WTC11 (cell line): ENCODE data around the gene MAP1B. TPM values are rescaled to one million over a fixed set of nuclear protein-coding genes. Genes with fewer than 3 reads are reported as not detected.
A peak's percentile ranks its signal among the peaks of the same experiment; 100 is the strongest.

ENCODE experiments used
- ATAC-seq: fragments of 200-7000 bp; cut with Tn5 transposase; 2 replicates; pipeline ENCODE4 v1.10.0; 2021; ENCODE audit warnings: mild to moderate bottlenecking, moderate library complexity
- CTCF ChIA-PET: fragments of 300-600 bp; sonication (Branson Sonifier 250); formaldehyde crosslinking; loops from one replicate; lab custom pipeline; 2021; ENCODE audit warnings: antibody characterized with exemption; lab: Charles Lee
- POLR2A ChIA-PET: fragments of 350-600 bp; sonication (Branson Sonifier 250); formaldehyde crosslinking; loops from one replicate; lab custom pipeline; 2021; ENCODE audit warnings: antibody characterized with exemption; lab: Charles Lee
- DNase-seq: peaks from one replicate; pipeline ENCODE4 v3.0.0; 2021; ENCODE audit warnings: low spot score
- H3K27ac Mint-ChIP-seq: 2 replicates; pipeline ENCODE4 v1.8.0; 2021; ENCODE audit warnings: mixed read lengths
- H3K27me3 Mint-ChIP-seq: 2 replicates; pipeline ENCODE4 v1.8.0; 2021; ENCODE audit warnings: low read depth, mild to moderate bottlenecking, moderate library complexity, mixed read lengths
- H3K36me3 Mint-ChIP-seq: 2 replicates; pipeline ENCODE4 v1.8.0; 2021; ENCODE audit warnings: mixed read lengths
- H3K4me1 Mint-ChIP-seq: 2 replicates; pipeline ENCODE4 v1.8.0; 2022; ENCODE audit warnings: mixed read lengths
- H3K4me3 Mint-ChIP-seq: 2 replicates; pipeline ENCODE4 v1.8.0; 2021; ENCODE audit warnings: mild to moderate bottlenecking, moderate library complexity, mixed read lengths
- H3K9me3 Mint-ChIP-seq: 2 replicates; pipeline ENCODE4 v1.8.0; 2021; ENCODE audit warnings: mixed read lengths
- AFF4 ChIP-seq: sonication (generic); formaldehyde crosslinking; IDR thresholded peaks from 2 replicates; pipeline ENCODE4 v1.8.1; 2023; ENCODE audit warnings: mild to moderate bottlenecking, missing genetic modification reagents, borderline replicate concordance
- EMX1 ChIP-seq: fragments of 250-450 bp; sonication (Bioruptor Pico); IDR thresholded peaks from 2 replicates; pipeline ENCODE4 v1.8.0; 2021; ENCODE audit warnings: mild to moderate bottlenecking
- HMGA2 ChIP-seq: fragments of 250-450 bp; sonication (Bioruptor Pico); IDR thresholded peaks from 2 replicates; pipeline ENCODE4 v1.4.0; 2021; ENCODE audit warnings: mild to moderate bottlenecking, moderate library complexity
- PRRX2 ChIP-seq: fragments of 250-450 bp; sonication (Bioruptor Pico); IDR thresholded peaks from 2 replicates; pipeline ENCODE4 v1.8.0; 2021; ENCODE audit warnings: mild to moderate bottlenecking
- RORB ChIP-seq: fragments of 250-450 bp; sonication (Bioruptor Pico); IDR thresholded peaks from 2 replicates; pipeline ENCODE4 v1.9.0; 2021; ENCODE audit warnings: mild to moderate bottlenecking
- STAT6 ChIP-seq: sonication (generic); formaldehyde crosslinking; conservative IDR thresholded peaks from 2 replicates; pipeline ENCODE4 v1.8.1; 2023; ENCODE audit warnings: mild to moderate bottlenecking, low read depth, missing genetic modification reagents, moderate library complexity
- TP53 ChIP-seq: sonication (generic); formaldehyde crosslinking; IDR thresholded peaks from 2 replicates; pipeline ENCODE4 v1.8.1; 2023; ENCODE audit warnings: mild to moderate bottlenecking, missing genetic modification reagents
- USF1 ChIP-seq: sonication (generic); formaldehyde crosslinking; IDR thresholded peaks from 2 replicates; pipeline ENCODE4 v1.8.0; 2022; ENCODE audit warnings: mild to moderate bottlenecking, missing genetic modification reagents
- ZMAT4 ChIP-seq: fragments of 250-450 bp; sonication (Bioruptor Pico); IDR thresholded peaks from 2 replicates; pipeline ENCODE4 v1.9.0; 2021; ENCODE audit warnings: mild to moderate bottlenecking
- ZNF121 ChIP-seq: sonication (generic); formaldehyde crosslinking; IDR thresholded peaks from 2 replicates; pipeline ENCODE4 v1.8.0; 2023; ENCODE audit warnings: missing genetic modification reagents
- ZNF281 ChIP-seq: sonication (generic); formaldehyde crosslinking; IDR thresholded peaks from 2 replicates; pipeline ENCODE4 v1.8.0; 2023; ENCODE audit warnings: mild to moderate bottlenecking, missing genetic modification reagents
- total RNA-seq: library from RNA; stranded (reverse); gene quantifications from 3 replicates; pipeline ENCODE4 v1.2.3, GENCODE V29; 2021
- TF ChIP-seq, protein P1 (sequence below): sonication (generic); formaldehyde crosslinking; IDR thresholded peaks from 2 replicates; pipeline ENCODE4 v1.8.0; 2022; ENCODE audit warnings: mild to moderate bottlenecking, missing genetic modification reagents
- TF ChIP-seq, protein P2 (sequence below): sonication (generic); formaldehyde crosslinking; IDR thresholded peaks from 2 replicates; pipeline ENCODE4 v1.8.1; 2023; ENCODE audit warnings: mild to moderate bottlenecking, missing genetic modification reagents, moderate library complexity

The MAP1B gene
- total RNA-seq, 1 experiment from 2014 or later: 95.0 TPM

DNA sequence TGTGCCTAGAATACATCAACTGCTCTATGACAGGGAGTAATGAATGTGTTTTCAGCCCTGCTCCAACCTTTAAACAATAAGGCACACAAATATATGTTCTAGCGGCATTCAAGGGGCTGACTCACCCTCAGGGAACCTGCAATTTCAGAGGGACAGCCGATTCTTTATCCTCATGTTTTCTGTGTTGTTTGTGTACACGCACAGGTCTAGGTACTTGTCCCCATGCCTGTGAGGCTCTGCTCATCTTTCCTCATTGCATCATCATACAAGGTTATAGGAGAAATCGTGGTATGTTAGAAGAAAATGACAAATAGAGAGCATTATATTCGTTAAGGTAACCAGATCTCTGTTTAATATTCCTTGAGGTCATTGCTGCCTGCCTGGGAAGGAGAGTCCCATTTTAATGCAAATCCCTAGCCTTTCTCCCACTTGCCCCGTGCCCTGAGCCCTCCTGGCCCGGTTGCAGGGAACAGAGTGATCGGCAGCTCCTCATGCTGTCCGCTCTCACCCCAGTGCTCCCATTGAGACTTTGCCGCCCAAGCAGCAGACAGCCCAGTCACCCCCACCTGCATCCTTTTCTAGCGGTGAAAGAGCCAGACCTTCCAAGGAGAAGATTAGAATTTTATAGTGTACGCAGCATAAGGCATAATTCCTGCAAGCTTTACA, 14.6 kb downstream of the MAP1B start:
- H3K9me3 Mint-ChIP-seq: peaks cover 7% of the 10 kb centered on the region
- POLR2A ChIA-PET: interaction anchor here (1.0 kb wide), 1 partner anchor 13 kb away, joined by 3 read pairs; no protein-coding TSS in a partner anchor
- CTCF ChIA-PET: interaction anchor here (0.5 to 1.3 kb wide), 2 partner anchors 12 to 187 kb away, joined by 3 read pairs; no protein-coding TSS in a partner anchor
- H3K4me1 Mint-ChIP-seq: peaks cover 63% of the 10 kb centered on the region
- H3K36me3 Mint-ChIP-seq: peaks cover 24% of the 10 kb centered on the region
- TF ChIP-seq, protein P1, sequence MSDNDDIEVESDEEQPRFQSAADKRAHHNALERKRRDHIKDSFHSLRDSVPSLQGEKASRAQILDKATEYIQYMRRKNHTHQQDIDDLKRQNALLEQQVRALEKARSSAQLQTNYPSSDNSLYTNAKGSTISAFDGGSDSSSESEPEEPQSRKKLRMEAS: 0 out of 2 replicates have a peak, but pooled peaks have one; percentile 40
- TF ChIP-seq USF1 (CRISPR knock-in tag) (no peak), AFF4 (CRISPR knock-in tag) (no peak), RORB (CRISPR knock-in tag) (no peak), HMGA2 (CRISPR knock-in tag) (no peak), EMX1 (CRISPR knock-in tag) (no peak), ZMAT4 (no peak), PRRX2 (CRISPR knock-in tag) (no peak), ZNF121 (CRISPR knock-in tag) (peak; percentile 76; the same call in 1 of the 2 replicates), STAT6 (CRISPR knock-in tag) (no peak), ZNF281 (CRISPR knock-in tag) (no peak), TP53 (CRISPR knock-in tag) (no peak)
- TF ChIP-seq, protein P2, sequence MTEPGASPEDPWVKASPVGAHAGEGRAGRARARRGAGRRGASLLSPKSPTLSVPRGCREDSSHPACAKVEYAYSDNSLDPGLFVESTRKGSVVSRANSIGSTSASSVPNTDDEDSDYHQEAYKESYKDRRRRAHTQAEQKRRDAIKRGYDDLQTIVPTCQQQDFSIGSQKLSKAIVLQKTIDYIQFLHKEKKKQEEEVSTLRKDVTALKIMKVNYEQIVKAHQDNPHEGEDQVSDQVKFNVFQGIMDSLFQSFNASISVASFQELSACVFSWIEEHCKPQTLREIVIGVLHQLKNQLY: no peak
- no peaks in the 10 kb centered on the region for H3K27me3 Mint-ChIP-seq
- H3K27ac Mint-ChIP-seq: peak overlapping the region; percentile 96
- peak overlapping the region; percentile 52 for H3K4me3 Mint-ChIP-seq
- ATAC-seq (peak; percentile 78), DNase-seq (peak; percentile 49)
